GM12878 (cell line): ENCODE measurements around the gene SLC41A1. TPM values are rescaled to one million over a fixed set of nuclear protein-coding genes. Genes with fewer than 3 reads are reported as not detected.
A peak's percentile ranks its signal among the peaks of the same experiment; 100 is the strongest.

Source experiments
- BHLHE40 ChIP-seq, 2 experiments: fragments of 450-650 bp in 1 of 2; IDR thresholded peaks; 2 replicates each; pipeline ENCODE4 v1.6.1; 2011 to 2017; ENCODE audit warnings: low read depth in 2 of 2, borderline replicate concordance in 1 of 2, improper control_type of control experiment in 1 of 2, low read length in 1 of 2, mild to moderate bottlenecking in 1 of 2
- CEBPB ChIP-seq, 2 experiments: fragments of 150-350 bp in 1 of 2; IDR thresholded peaks; 2 replicates each; pipeline ENCODE4 v1.6.1; 2012 to 2014; ENCODE audit warnings: low read depth in 2 of 2, low read length in 2 of 2, borderline replicate concordance in 1 of 2, inconsistent platforms in 1 of 2
- EP300 ChIP-seq, 2 experiments: fragments of 150-350 bp in 1 of 2; IDR thresholded peaks; 2 replicates each; pipeline ENCODE4 v1.6.1; 2011 to 2012; ENCODE audit warnings: low read depth in 2 of 2, low read length in 2 of 2, borderline replicate concordance in 1 of 2, improper control_type of control experiment in 1 of 2, inconsistent platforms in 1 of 2; ENCODE audit not compliant: control insufficient read depth in 1 of 2
- IKZF2 ChIP-seq, 2 experiments: fragments of 450-650 bp; IDR thresholded peaks; 2 replicates each; pipeline ENCODE4 v1.6.1; 2017; ENCODE audit warnings: mild to moderate bottlenecking in 2 of 2, moderate library complexity in 2 of 2
- MEF2A ChIP-seq: IDR thresholded peaks from 2 replicates; pipeline ENCODE4 v1.6.1; 2011; ENCODE audit warnings: low read depth, mild to moderate bottlenecking, low read length, moderate library complexity; ENCODE audit not compliant: insufficient read depth
- MYC ChIP-seq: IDR thresholded peaks from 2 replicates; pipeline ENCODE4 v1.6.1; 2011; ENCODE audit warnings: mild to moderate bottlenecking, low read length, moderate library complexity, inconsistent platforms; ENCODE audit not compliant: insufficient read depth, insufficient replicate concordance, insufficient read length, severe bottlenecking
- NFXL1 ChIP-seq: fragments of 450-650 bp; IDR thresholded peaks from 2 replicates; pipeline ENCODE4 v1.6.1; 2017; ENCODE audit warnings: antibody characterized with exemption, mild to moderate bottlenecking, borderline replicate concordance
- NFYB ChIP-seq: IDR thresholded peaks from 2 replicates; pipeline ENCODE4 v1.6.1; 2011; ENCODE audit warnings: low read depth, mild to moderate bottlenecking, low read length, improper control_type of control experiment, moderate library complexity; ENCODE audit not compliant: insufficient read depth
- RCOR1 ChIP-seq: conservative IDR thresholded peaks from 2 replicates; pipeline ENCODE4 v1.6.1; 2012; ENCODE audit warnings: low read depth, low read length, improper control_type of control experiment
- SMAD1 ChIP-seq: fragments of 450-650 bp; IDR thresholded peaks from 2 replicates; pipeline ENCODE4 v1.6.1; 2018; ENCODE audit warnings: mild to moderate bottlenecking, low read depth; ENCODE audit not compliant: partially characterized antibody
- SMAD5 ChIP-seq: IDR thresholded peaks from 2 replicates; pipeline ENCODE4 v1.6.1; 2016; ENCODE audit warnings: antibody characterized with exemption, low read depth
- TCF3 ChIP-seq: IDR thresholded peaks from 2 replicates; pipeline ENCODE4 v1.6.1; 2012; ENCODE audit warnings: low read depth, mild to moderate bottlenecking, low read length, borderline replicate concordance; ENCODE audit not compliant: insufficient read depth
- polyA plus RNA-seq, 11 experiments: library from polyadenylated mRNA; depleted of rRNA in 4 of 11; unstranded in 6 of 11; stranded (reverse) in 5 of 11; fragments of >200 nt; fragmentation: Nextera tagmentation in 4 of 11; fragmentation: Illumina TruSeq in 1 of 11; extraction: Ambion mirVana in 4 of 11; extraction: Trizol in 1 of 11; gene quantifications; 1 replicate in 1 of 11; 2 replicates in 10 of 11; pipeline versions ENCODE4 v1.2.1 to v1.2.3, GENCODE V29; 2011 to 2016; ENCODE audit warnings: inconsistent platforms in 2 of 11, missing spikeins in 2 of 11, low read depth in 1 of 11
- total RNA-seq, 4 experiments: library from RNA; depleted of rRNA in 3 of 4; stranded (reverse); fragments of >200 nt in 3 of 4; fragmentation: Illumina TruSeq in 1 of 4; extraction: Trizol in 1 of 4; gene quantifications; 2 replicates each; pipeline versions ENCODE4 v1.2.1 to v1.2.3, GENCODE V29; 2013 to 2021
- TF ChIP-seq, protein P1 (sequence below): fragments of 450-650 bp; IDR thresholded peaks from 2 replicates; pipeline ENCODE4 v1.6.1; 2017; ENCODE audit warnings: borderline replicate concordance
- TF ChIP-seq, protein P2 (sequence below): fragments of 450-650 bp; IDR thresholded peaks from 2 replicates; pipeline ENCODE4 v1.6.1; 2017; ENCODE audit warnings: mild to moderate bottlenecking, moderate library complexity
- TF ChIP-seq, protein P3 (sequence below): fragments of 450-650 bp; IDR thresholded peaks from 2 replicates; pipeline ENCODE4 v1.6.1; 2017; ENCODE audit warnings: antibody characterized with exemption, mild to moderate bottlenecking, moderate library complexity

Gene SLC41A1
- total and polyA plus RNA-seq, 10 of the 15 experiments (the other 5 are each of a cell fraction or from before 2014, with no cell fraction given), result 0.13 to 11.3 (median 0.42) TPM

DNA sequence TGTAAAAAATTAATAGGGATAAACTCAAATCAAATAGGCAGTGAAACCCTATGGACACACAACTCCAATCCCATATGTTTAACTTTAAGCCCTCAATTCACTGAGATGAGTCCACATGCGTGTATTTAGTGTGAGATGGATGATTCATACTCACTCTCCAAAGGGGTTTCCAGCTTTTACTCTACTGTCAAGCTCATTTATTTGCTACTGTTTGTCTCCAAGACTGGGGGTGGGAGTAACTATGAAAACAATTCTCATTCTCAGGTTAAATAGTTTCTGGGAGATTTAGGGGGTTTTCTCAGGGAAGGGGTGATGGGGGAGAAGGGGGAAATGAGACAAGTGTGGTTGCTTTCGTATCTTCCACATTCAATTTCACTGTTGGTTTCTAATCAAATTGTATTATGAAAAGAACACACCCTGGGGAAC lies 40.4 kb downstream of the SLC41A1 start (continued):
- TF ChIP-seq, protein P1, sequence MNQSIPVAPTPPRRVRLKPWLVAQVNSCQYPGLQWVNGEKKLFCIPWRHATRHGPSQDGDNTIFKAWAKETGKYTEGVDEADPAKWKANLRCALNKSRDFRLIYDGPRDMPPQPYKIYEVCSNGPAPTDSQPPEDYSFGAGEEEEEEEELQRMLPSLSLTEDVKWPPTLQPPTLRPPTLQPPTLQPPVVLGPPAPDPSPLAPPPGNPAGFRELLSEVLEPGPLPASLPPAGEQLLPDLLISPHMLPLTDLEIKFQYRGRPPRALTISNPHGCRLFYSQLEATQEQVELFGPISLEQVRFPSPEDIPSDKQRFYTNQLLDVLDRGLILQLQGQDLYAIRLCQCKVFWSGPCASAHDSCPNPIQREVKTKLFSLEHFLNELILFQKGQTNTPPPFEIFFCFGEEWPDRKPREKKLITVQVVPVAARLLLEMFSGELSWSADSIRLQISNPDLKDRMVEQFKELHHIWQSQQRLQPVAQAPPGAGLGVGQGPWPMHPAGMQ, result no peak
- TF ChIP-seq BHLHE40 (IDR thresholded peaks at IDR 0.05; ENCODE audit: borderline replicate concordance in 1 of 2, low read depth in 2 of 2, low read length in 1 of 2) (no peak; a peak in 1 of 4 replicates), IKZF2 (IDR thresholded peaks at IDR 0.05) (peak; percentile 90 to 91), TCF3 (no peak), SMAD1 (no peak), NFXL1 (no peak), SMAD5 (no peak), NFYB (no peak), CEBPB (IDR thresholded peaks at IDR 0.05; ENCODE audit: borderline replicate concordance in 1 of 2, low read depth in 2 of 2, low read length in 2 of 2) (0 out of 4 replicates have a peak, but pooled peaks of 1 of the 2 experiments have one; percentile 54), EP300 (IDR thresholded peaks at IDR 0.05; ENCODE audit: borderline replicate concordance in 1 of 2, control insufficient read depth in 1 of 2, low read depth in 2 of 2, low read length in 2 of 2) (peak in 1 of 2 experiments; percentile 87; a peak in 2 of 4 replicates), RCOR1 (no peak), MYC (no peak), MEF2A (no peak)
- TF ChIP-seq, protein P2, sequence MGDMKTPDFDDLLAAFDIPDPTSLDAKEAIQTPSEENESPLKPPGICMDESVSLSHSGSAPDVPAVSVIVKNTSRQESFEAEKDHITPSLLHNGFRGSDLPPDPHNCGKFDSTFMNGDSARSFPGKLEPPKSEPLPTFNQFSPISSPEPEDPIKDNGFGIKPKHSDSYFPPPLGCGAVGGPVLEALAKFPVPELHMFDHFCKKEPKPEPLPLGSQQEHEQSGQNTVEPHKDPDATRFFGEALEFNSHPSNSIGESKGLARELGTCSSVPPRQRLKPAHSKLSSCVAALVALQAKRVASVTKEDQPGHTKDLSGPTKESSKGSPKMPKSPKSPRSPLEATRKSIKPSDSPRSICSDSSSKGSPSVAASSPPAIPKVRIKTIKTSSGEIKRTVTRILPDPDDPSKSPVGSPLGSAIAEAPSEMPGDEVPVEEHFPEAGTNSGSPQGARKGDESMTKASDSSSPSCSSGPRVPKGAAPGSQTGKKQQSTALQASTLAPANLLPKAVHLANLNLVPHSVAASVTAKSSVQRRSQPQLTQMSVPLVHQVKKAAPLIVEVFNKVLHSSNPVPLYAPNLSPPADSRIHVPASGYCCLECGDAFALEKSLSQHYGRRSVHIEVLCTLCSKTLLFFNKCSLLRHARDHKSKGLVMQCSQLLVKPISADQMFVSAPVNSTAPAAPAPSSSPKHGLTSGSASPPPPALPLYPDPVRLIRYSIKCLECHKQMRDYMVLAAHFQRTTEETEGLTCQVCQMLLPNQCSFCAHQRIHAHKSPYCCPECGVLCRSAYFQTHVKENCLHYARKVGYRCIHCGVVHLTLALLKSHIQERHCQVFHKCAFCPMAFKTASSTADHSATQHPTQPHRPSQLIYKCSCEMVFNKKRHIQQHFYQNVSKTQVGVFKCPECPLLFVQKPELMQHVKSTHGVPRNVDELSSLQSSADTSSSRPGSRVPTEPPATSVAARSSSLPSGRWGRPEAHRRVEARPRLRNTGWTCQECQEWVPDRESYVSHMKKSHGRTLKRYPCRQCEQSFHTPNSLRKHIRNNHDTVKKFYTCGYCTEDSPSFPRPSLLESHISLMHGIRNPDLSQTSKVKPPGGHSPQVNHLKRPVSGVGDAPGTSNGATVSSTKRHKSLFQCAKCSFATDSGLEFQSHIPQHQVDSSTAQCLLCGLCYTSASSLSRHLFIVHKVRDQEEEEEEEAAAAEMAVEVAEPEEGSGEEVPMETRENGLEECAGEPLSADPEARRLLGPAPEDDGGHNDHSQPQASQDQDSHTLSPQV, result no peak
- TF ChIP-seq, protein P3, sequence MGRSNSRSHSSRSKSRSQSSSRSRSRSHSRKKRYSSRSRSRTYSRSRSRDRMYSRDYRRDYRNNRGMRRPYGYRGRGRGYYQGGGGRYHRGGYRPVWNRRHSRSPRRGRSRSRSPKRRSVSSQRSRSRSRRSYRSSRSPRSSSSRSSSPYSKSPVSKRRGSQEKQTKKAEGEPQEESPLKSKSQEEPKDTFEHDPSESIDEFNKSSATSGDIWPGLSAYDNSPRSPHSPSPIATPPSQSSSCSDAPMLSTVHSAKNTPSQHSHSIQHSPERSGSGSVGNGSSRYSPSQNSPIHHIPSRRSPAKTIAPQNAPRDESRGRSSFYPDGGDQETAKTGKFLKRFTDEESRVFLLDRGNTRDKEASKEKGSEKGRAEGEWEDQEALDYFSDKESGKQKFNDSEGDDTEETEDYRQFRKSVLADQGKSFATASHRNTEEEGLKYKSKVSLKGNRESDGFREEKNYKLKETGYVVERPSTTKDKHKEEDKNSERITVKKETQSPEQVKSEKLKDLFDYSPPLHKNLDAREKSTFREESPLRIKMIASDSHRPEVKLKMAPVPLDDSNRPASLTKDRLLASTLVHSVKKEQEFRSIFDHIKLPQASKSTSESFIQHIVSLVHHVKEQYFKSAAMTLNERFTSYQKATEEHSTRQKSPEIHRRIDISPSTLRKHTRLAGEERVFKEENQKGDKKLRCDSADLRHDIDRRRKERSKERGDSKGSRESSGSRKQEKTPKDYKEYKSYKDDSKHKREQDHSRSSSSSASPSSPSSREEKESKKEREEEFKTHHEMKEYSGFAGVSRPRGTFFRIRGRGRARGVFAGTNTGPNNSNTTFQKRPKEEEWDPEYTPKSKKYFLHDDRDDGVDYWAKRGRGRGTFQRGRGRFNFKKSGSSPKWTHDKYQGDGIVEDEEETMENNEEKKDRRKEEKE, result no peak
